ENCODE data around the gene SH3RF3. TPM values are rescaled to one million over a fixed set of nuclear protein-coding genes. Genes with fewer than 3 reads are reported as not detected.
A peak's percentile ranks its signal among the peaks of the same experiment; 100 is the strongest.

SH3RF3 gene
- total RNA-seq, 3 donors from 2014 or later: 3.2 to 5.6 (median 4.6) TPM

- no peaks in the 10 kb centered on the region for H3K4me1 ChIP-seq
- no peaks in the 10 kb centered on the region for H3K9me3 ChIP-seq
- intact Hi-C loops (cut with DNase I; ENCODE audit: low total_unique reads): no loop called here
- no peaks in the 10 kb centered on the region for H3K36me3 ChIP-seq
- TF ChIP-seq CTCF (IDR thresholded peaks at IDR 0.05): no peak
- TF ChIP-seq POLR2AphosphoS5 (IDR thresholded peaks at IDR 0.05): no peak
- TF ChIP-seq POLR2A (IDR thresholded peaks at IDR 0.05): no peak
- no peak overlapping the region for H3K4me3 ChIP-seq
- DNase-seq (ENCODE audit: low spot score in 2 of 2): no peak
- H3K27me3 ChIP-seq: no peaks in the 10 kb centered on the region
- no peak overlapping the region for H3K27ac ChIP-seq
Measured at GRCh38 chr2:109538546-109538945, 409.5 kb downstream of the SH3RF3 start.

DNA sequence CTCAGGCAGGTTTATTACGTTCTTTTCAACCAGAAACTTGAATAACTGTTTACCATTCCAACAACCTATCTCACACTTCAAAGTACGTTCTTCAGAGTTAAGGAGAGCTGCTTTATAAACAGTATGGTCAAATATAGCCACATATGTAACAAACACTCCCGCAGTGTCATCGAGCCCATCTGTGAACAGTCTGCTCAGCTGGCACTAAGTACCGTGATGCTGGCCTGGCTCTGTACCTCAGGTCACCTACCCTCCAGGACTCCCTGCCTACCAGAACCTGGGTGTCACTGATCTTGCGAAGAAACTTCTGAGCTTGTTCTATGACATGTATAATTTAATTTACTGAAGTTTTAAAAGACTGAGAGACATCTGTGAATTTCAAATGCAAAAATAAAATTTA lies 413.4 kb downstream of the SH3RF3 start:
- DNase-seq (ENCODE audit: low spot score in 2 of 2): no peak
- no peak overlapping the region for H3K27ac ChIP-seq
- intact Hi-C loops (cut with DNase I; ENCODE audit: low total_unique reads): no loop called here
- H3K4me3 ChIP-seq: no peak overlapping the region
- TF ChIP-seq POLR2A (IDR thresholded peaks at IDR 0.05) (no peak), POLR2AphosphoS5 (IDR thresholded peaks at IDR 0.05) (no peak), CTCF (IDR thresholded peaks at IDR 0.05) (no peak)
- no peaks in the 10 kb centered on the region for H3K36me3 ChIP-seq
- H3K4me1 ChIP-seq: no peaks in the 10 kb centered on the region
- H3K27me3 ChIP-seq: no peaks in the 10 kb centered on the region
- H3K9me3 ChIP-seq: no peaks in the 10 kb centered on the region

- no peaks in the 10 kb centered on the region for H3K36me3 ChIP-seq
- H3K27me3 ChIP-seq: no peaks in the 10 kb centered on the region
- H3K9me3 ChIP-seq: no peaks in the 10 kb centered on the region
- DNase-seq (ENCODE audit: low spot score in 2 of 2): peak in 1 of 2 donors; percentile 34
- H3K4me3 ChIP-seq: no peak overlapping the region
- TF ChIP-seq POLR2A (IDR thresholded peaks at IDR 0.05) (no peak), CTCF (IDR thresholded peaks at IDR 0.05) (peak; percentile 78 to 97 (median 94)), POLR2AphosphoS5 (IDR thresholded peaks at IDR 0.05) (peak in 1 of 3 donors; percentile 17)
- H3K4me1 ChIP-seq: no peaks in the 10 kb centered on the region
- H3K27ac ChIP-seq: no peak overlapping the region
- intact Hi-C loops (cut with DNase I; ENCODE audit: low total_unique reads): no loop called here
Measured at GRCh38 chr2:109545828-109546713, 417.1 kb downstream of the SH3RF3 start.

GRCh38 chr2:109547280-109547679 lies 418.3 kb downstream of the SH3RF3 start:
- Histone ChIP-seq H3K27me3 (no peaks in the 10 kb centered on the region), H3K4me1 (no peaks in the 10 kb centered on the region), H3K36me3 (no peaks in the 10 kb centered on the region), H3K4me3 (no peak overlapping the region), H3K27ac (no peak overlapping the region), H3K9me3 (no peaks in the 10 kb centered on the region)
- no peak for DNase-seq (ENCODE audit: low spot score in 2 of 2)
- TF ChIP-seq CTCF (IDR thresholded peaks at IDR 0.05) (no peak), POLR2A (IDR thresholded peaks at IDR 0.05) (no peak), POLR2AphosphoS5 (IDR thresholded peaks at IDR 0.05) (no peak)
- intact Hi-C loops (cut with DNase I; ENCODE audit: low total_unique reads): no loop called here

DNA sequence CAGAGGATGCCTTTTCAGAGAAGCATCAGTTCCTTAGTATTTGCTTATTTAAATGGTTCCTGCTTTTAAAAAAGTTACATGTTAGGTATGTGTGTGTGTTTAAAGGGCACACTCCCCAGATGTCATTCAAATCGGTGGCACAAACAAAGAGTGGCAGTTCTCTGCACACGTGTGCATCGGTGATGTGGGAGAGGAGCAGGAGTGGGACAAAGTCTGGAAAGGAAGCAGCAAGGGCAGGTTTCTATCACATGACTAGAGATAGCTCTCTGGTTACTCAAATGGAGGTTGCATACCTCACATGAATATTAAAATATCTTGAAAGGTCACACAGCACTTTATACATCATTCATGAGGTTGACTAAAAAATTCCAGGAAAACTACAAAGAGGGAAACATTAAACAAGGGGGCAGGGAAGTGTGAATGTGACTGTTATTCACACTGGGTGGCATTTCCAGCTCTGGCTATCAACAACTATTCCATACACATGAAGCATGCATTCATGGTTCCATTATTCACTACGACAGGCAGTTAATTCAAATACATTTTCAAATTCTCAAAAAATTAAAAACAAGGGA lies 420.1 kb downstream of the SH3RF3 start:
- no peak for DNase-seq (ENCODE audit: low spot score in 2 of 2)
- TF ChIP-seq POLR2AphosphoS5 (IDR thresholded peaks at IDR 0.05) (no peak), CTCF (IDR thresholded peaks at IDR 0.05) (no peak), POLR2A (IDR thresholded peaks at IDR 0.05) (no peak)
- no peak overlapping the region for H3K4me3 ChIP-seq
- H3K27me3 ChIP-seq: no peaks in the 10 kb centered on the region
- H3K36me3 ChIP-seq: no peaks in the 10 kb centered on the region
- no peaks in the 10 kb centered on the region for H3K9me3 ChIP-seq
- H3K27ac ChIP-seq: no peak overlapping the region
- intact Hi-C loops (cut with DNase I; ENCODE audit: low total_unique reads): no loop called here
- no peaks in the 10 kb centered on the region for H3K4me1 ChIP-seq

Measured in breast epithelium (tissue), 4 donors.